Uterus (tissue), 4 donors: ENCODE results near the gene RAPH1. TPM values are rescaled to one million over a fixed set of nuclear protein-coding genes. Genes with fewer than 3 reads are reported as not detected.
"Not testable (repeated sequence)": the region's sequence is repeated elsewhere in the genome, so short reads cannot be mapped to it uniquely, and the experiment has no call there.

Experiments used
- DNase-seq, 2 donors: peaks; one replicate each; pipeline ENCODE4 v3.0.0-alpha.2; 2019 to 2020
- H3K27ac ChIP-seq, 2 donors: fragments of 200-600 bp; sonication (generic); 1 replicate in 1 of 2; 2 replicates in 1 of 2; pipeline ENCODE4 v1.5.1; 2016 to 2018
- H3K27me3 ChIP-seq, 2 donors: fragments of 200-600 bp; sonication (generic); one replicate each; pipeline ENCODE4 v1.5.1; 2018 to 2019; ENCODE audit warnings: control low read depth in 1 of 2
- H3K36me3 ChIP-seq, 2 donors: fragments of 200-600 bp; sonication (generic); one replicate each; pipeline ENCODE4 v1.5.1; 2019; ENCODE audit warnings: control low read depth in 1 of 2
- H3K4me1 ChIP-seq, 2 donors: fragments of 200-600 bp; sonication (generic); one replicate each; pipeline ENCODE4 v1.5.1; 2018 to 2019; ENCODE audit warnings: control low read depth in 1 of 2
- H3K4me3 ChIP-seq, 2 donors: fragments of 200-600 bp; sonication (generic); 1 replicate in 1 of 2; 2 replicates in 1 of 2; pipeline ENCODE4 v1.5.1; 2018 to 2019; ENCODE audit warnings: mild to moderate bottlenecking in 1 of 2
- H3K9me3 ChIP-seq, 2 donors: fragments of 200-600 bp; sonication (generic); one replicate each; pipeline ENCODE4 v1.5.1; 2019; ENCODE audit warnings: control low read depth in 1 of 2
- CTCF ChIP-seq, 4 experiments: fragments of 200-600 bp in 2 of 4; fragments of 450-650 bp in 2 of 4; sonication (generic) in 2 of 4; IDR thresholded peaks; one replicate each; pipeline ENCODE4 v1.5.1; 2016 to 2019; ENCODE audit warnings: antibody characterized with exemption in 4 of 4, mild to moderate bottlenecking in 2 of 4, moderate library complexity in 1 of 4
- POLR2A ChIP-seq, 2 donors: fragments of 450-650 bp; IDR thresholded peaks; one replicate each; pipeline ENCODE4 v1.6.1; 2016; ENCODE audit warnings: antibody characterized with exemption in 2 of 2, mild to moderate bottlenecking in 1 of 2, moderate library complexity in 1 of 2
- intact Hi-C: fragments of 100-400 bp; cut with DNase I; formaldehyde crosslinking; loops from one replicate; pipeline ENCODE4 v1.15.1; 2023; ENCODE audit warnings: low total_unique reads
- total RNA-seq, 4 donors: library from RNA; depleted of rRNA in 3 of 4; stranded (reverse); fragments of >200 nt in 3 of 4; gene quantifications; one replicate each; pipeline versions ENCODE4 v1.1.0 to v1.2.4, GENCODE V29; 2014 to 2023
- donor health status: DM: yes; HTN: yes; CAD: no.

Gene RAPH1
- total RNA-seq, 4 donors from 2014 or later, result 17.4 to 49.5 (median 23.5) TPM

GRCh38 chr2:203549406-203549805, 14.3 kb upstream of the RAPH1 start:
- Histone ChIP-seq H3K4me3 (no peak overlapping the region), H3K4me1 (peaks cover 0 to 3% of the 10 kb centered on the region in 2 donors), H3K27me3 (no peaks in the 10 kb centered on the region), H3K9me3 (no peaks in the 10 kb centered on the region), H3K27ac (no peak overlapping the region), H3K36me3 (no peaks in the 10 kb centered on the region)
- intact Hi-C loops, result no loop called here
- no peak for DNase-seq
- no peak for TF ChIP-seq CTCF (IDR thresholded peaks at IDR 0.05)
- no peak for TF ChIP-seq POLR2A (IDR thresholded peaks at IDR 0.05)

- intact Hi-C loops, result no loop called here
- H3K9me3 ChIP-seq, result no peaks in the 10 kb centered on the region
- H3K27ac ChIP-seq, result no peak overlapping the region
- no peak for TF ChIP-seq CTCF (IDR thresholded peaks at IDR 0.05)
- no peak for TF ChIP-seq POLR2A (IDR thresholded peaks at IDR 0.05)
- no peaks in the 10 kb centered on the region for H3K27me3 ChIP-seq
- DNase-seq, result no peak
- peaks cover 0 to 3% of the 10 kb centered on the region in 2 donors for H3K4me1 ChIP-seq
- no peaks in the 10 kb centered on the region for H3K36me3 ChIP-seq
- no peak overlapping the region for H3K4me3 ChIP-seq
These were observed 13.8 kb upstream of the RAPH1 start for GRCh38 chr2:203548887-203549286.

- Histone ChIP-seq H3K9me3 (no peaks in the 10 kb centered on the region), H3K27me3 (no peaks in the 10 kb centered on the region), H3K4me3 (no peak overlapping the region), H3K27ac (no peak overlapping the region), H3K36me3 (no peaks in the 10 kb centered on the region), H3K4me1 (peaks cover 0 to 3% of the 10 kb centered on the region in 2 donors)
- intact Hi-C loops, result no loop called here
- DNase-seq, result no peak
- TF ChIP-seq CTCF (IDR thresholded peaks at IDR 0.05), result no peak
- no peak for TF ChIP-seq POLR2A (IDR thresholded peaks at IDR 0.05)
These were observed 12.3 kb upstream of the RAPH1 start for GRCh38 chr2:203547356-203547755.

GRCh38 chr2:203544402-203544801, 9.3 kb upstream of the RAPH1 start:
- Histone ChIP-seq H3K27ac (no peak overlapping the region), H3K4me1 (no peaks in the 10 kb centered on the region), H3K27me3 (no peaks in the 10 kb centered on the region), H3K36me3 (no peaks in the 10 kb centered on the region), H3K9me3 (no peaks in the 10 kb centered on the region), H3K4me3 (no peak overlapping the region)
- no peak for DNase-seq
- intact Hi-C loops, result no loop called here
- no peak for TF ChIP-seq CTCF (IDR thresholded peaks at IDR 0.05)
- no peak for TF ChIP-seq POLR2A (IDR thresholded peaks at IDR 0.05)

- intact Hi-C loops, result no loop called here
- H3K27ac ChIP-seq, result no peak overlapping the region
These were observed 8.8 kb upstream of the RAPH1 start for GRCh38 chr2:203543898-203544328.

GRCh38 chr2:203540598-203540997, 5.5 kb upstream of the RAPH1 start:
- H3K27ac ChIP-seq, H3K4me3 ChIP-seq, H3K4me1 ChIP-seq, H3K27me3 ChIP-seq, H3K36me3 ChIP-seq, H3K9me3 ChIP-seq, intact Hi-C loops, DNase-seq: not testable (repeated sequence)

More at GRCh38 chr2:203543898-203544328, 8.8 kb upstream of the RAPH1 start:
- DNase-seq, result no peak
- Histone ChIP-seq H3K4me1 (no peaks in the 10 kb centered on the region), H3K4me3 (no peak overlapping the region), H3K9me3 (no peaks in the 10 kb centered on the region), H3K27me3 (no peaks in the 10 kb centered on the region), H3K36me3 (no peaks in the 10 kb centered on the region)
- no peak for TF ChIP-seq POLR2A (IDR thresholded peaks at IDR 0.05)
- no peak for TF ChIP-seq CTCF (IDR thresholded peaks at IDR 0.05)

GRCh38 chr2:203538237-203538636, 3.1 kb upstream of the RAPH1 start:
- H3K4me1 ChIP-seq, intact Hi-C loops, H3K27me3 ChIP-seq, DNase-seq, H3K4me3 ChIP-seq, H3K36me3 ChIP-seq, H3K9me3 ChIP-seq, H3K27ac ChIP-seq: not testable (repeated sequence)

GRCh38 chr2:203536586-203536951, 1.5 kb upstream of the RAPH1 start:
- H3K4me3 ChIP-seq, H3K9me3 ChIP-seq, DNase-seq, intact Hi-C loops, H3K36me3 ChIP-seq, H3K27me3 ChIP-seq, H3K4me1 ChIP-seq, H3K27ac ChIP-seq: not testable (repeated sequence)
